ENCODE results near the gene PDS5B. TPM values are rescaled to one million over a fixed set of nuclear protein-coding genes. Genes with fewer than 3 reads are reported as not detected.

PDS5B gene
- total and polyA plus RNA-seq, 8 donors = 4.3 to 121 (median 24.7) TPM

GRCh38 chr13:32587011-32587810 is 959 bp downstream of the PDS5B start:
- Histone ChIP-seq H3K4me1 (peaks cover 13 to 47% (median 33%) of the 10 kb centered on the region in 4 donors), H3K9me3 (no peaks in the 10 kb centered on the region), H3K4me3 (peak overlapping the region; percentile 70 to 88 (median 80)), H3K27me3 (no peaks in the 10 kb centered on the region), H3K27ac (peak overlapping the region; percentile 82 to 100 (median 97)), H3K36me3 (no peaks in the 10 kb centered on the region)
- intact Hi-C loops (cut with DNase I; ENCODE audit: low total_unique reads) = no loop called here
- DNase-seq = peak; percentile 66 to 91
- no peak for TF ChIP-seq CTCF (IDR thresholded peaks at IDR 0.05)
- peak in 1 of 3 donors; percentile 20 for TF ChIP-seq POLR2AphosphoS5 (IDR thresholded peaks at IDR 0.05)
- TF ChIP-seq POLR2A (IDR thresholded peaks at IDR 0.05) = no peak
- no peak for TF ChIP-seq EP300 (IDR thresholded peaks at IDR 0.05)
- 0 to 1% (median 0%) methylated on average over 37 to 73 of the region's 74 CpGs for WGBS, 5 donors

GRCh38 chr13:32587811-32588170 is 1.5 kb downstream of the PDS5B start:
- intact Hi-C loops (cut with DNase I; ENCODE audit: low total_unique reads) = no loop called here
- H3K9me3 ChIP-seq = no peaks in the 10 kb centered on the region
- H3K27me3 ChIP-seq = no peaks in the 10 kb centered on the region
- H3K4me1 ChIP-seq = peaks cover 13 to 51% (median 35%) of the 10 kb centered on the region in 4 donors
- no peak for TF ChIP-seq CTCF (IDR thresholded peaks at IDR 0.05)
- no peak for TF ChIP-seq POLR2AphosphoS5 (IDR thresholded peaks at IDR 0.05)
- no peak for TF ChIP-seq POLR2A (IDR thresholded peaks at IDR 0.05)
- no peak for TF ChIP-seq EP300 (IDR thresholded peaks at IDR 0.05)
- peak overlapping the region; percentile 70 to 88 (median 80) for H3K4me3 ChIP-seq
- 1 to 4% (median 3%) methylated on average over 8 of the region's 8 CpGs for WGBS, 5 donors
- peak in 1 of 2 donors; percentile 32 for DNase-seq
- H3K36me3 ChIP-seq = no peaks in the 10 kb centered on the region
- peak overlapping the region in 4 of 5 donors; percentile 82 to 97 (median 95) for H3K27ac ChIP-seq

GRCh38 chr13:32588736-32589135 is 2.5 kb downstream of the PDS5B start:
- intact Hi-C loops (cut with DNase I; ENCODE audit: low total_unique reads) = no loop called here
- Histone ChIP-seq H3K4me3 (peak overlapping the region in 3 of 4 donors; percentile 70 to 88 (median 75)), H3K27ac (peak overlapping the region in 4 of 5 donors; percentile 82 to 97 (median 95)), H3K9me3 (no peaks in the 10 kb centered on the region), H3K4me1 (peaks cover 13 to 60% (median 39%) of the 10 kb centered on the region in 4 donors), H3K36me3 (no peaks in the 10 kb centered on the region), H3K27me3 (no peaks in the 10 kb centered on the region)
- DNase-seq = no peak
- 32 to 48% (median 35%) methylated on average over 5 of the region's 5 CpGs for WGBS, 5 donors
- TF ChIP-seq POLR2A (IDR thresholded peaks at IDR 0.05) = no peak
- TF ChIP-seq POLR2AphosphoS5 (IDR thresholded peaks at IDR 0.05) = no peak
- no peak for TF ChIP-seq CTCF (IDR thresholded peaks at IDR 0.05)
- no peak for TF ChIP-seq EP300 (IDR thresholded peaks at IDR 0.05)

GRCh38 chr13:32589471-32589870 is 3.2 kb downstream of the PDS5B start:
- Histone ChIP-seq H3K9me3 (no peaks in the 10 kb centered on the region), H3K27me3 (no peaks in the 10 kb centered on the region), H3K36me3 (no peaks in the 10 kb centered on the region), H3K4me3 (peak overlapping the region in 2 of 4 donors; percentile 70 to 88), H3K4me1 (peaks cover 18 to 68% (median 43%) of the 10 kb centered on the region in 4 donors), H3K27ac (peak overlapping the region in 4 of 5 donors; percentile 82 to 97 (median 95))
- 46 to 66% (median 50%) methylated on average over 8 of the region's 8 CpGs for WGBS, 5 donors
- DNase-seq = no peak
- intact Hi-C loops (cut with DNase I; ENCODE audit: low total_unique reads) = no loop called here
- TF ChIP-seq CTCF (IDR thresholded peaks at IDR 0.05) (no peak), EP300 (IDR thresholded peaks at IDR 0.05) (no peak), POLR2AphosphoS5 (IDR thresholded peaks at IDR 0.05) (no peak), POLR2A (IDR thresholded peaks at IDR 0.05) (no peak)
